Astrocyte of the cerebellum (primary cell): ENCODE data around the gene ANKS4B.
A peak's percentile ranks its signal among the peaks of the same experiment; 100 is the strongest.
"Not testable (repeated sequence)": the region's sequence is repeated elsewhere in the genome, so short reads cannot be mapped to it uniquely, and the experiment has no call there.

Experiments
- DNase-seq: peaks from one replicate; pipeline ENCODE4 v3.0.0-alpha.2; 2011; ENCODE audit warnings: low read depth
- H3K4me3 ChIP-seq: 2 replicates; pipeline ENCODE4 v1.5.1; 2011; ENCODE audit warnings: mild to moderate bottlenecking, low read depth, low read length, moderate library complexity
- CTCF ChIP-seq: IDR thresholded peaks from 2 replicates; pipeline ENCODE4 v1.5.1; 2012; ENCODE audit warnings: low read length, low read depth, moderate library complexity, mild to moderate bottlenecking; ENCODE audit errors: missing control alignments
- in situ Hi-C: cut with HindIII; loops from 2 replicates; pipeline ENCODE4 v1.10.0; 2017; ENCODE audit warnings: low sequenced_read_pairs

ANKS4B gene

GRCh38 chr16:21283521-21284289 lies 50.2 kb downstream of the ANKS4B start:
- in situ Hi-C loops, result no loop called here
- peak overlapping the region; percentile 45 for H3K4me3 ChIP-seq
- DNase-seq, result no peak
- peak; percentile 52 for TF ChIP-seq CTCF

GRCh38 chr16:21284414-21284813 lies 50.9 kb downstream of the ANKS4B start:
- in situ Hi-C loops, result no loop called here
- no peak overlapping the region for H3K4me3 ChIP-seq
- TF ChIP-seq CTCF, result no peak

GRCh38 chr16:21285314-21285713 lies 51.8 kb downstream of the ANKS4B start:
- no peak overlapping the region for H3K4me3 ChIP-seq
- in situ Hi-C loops, result no loop called here
- no peak for TF ChIP-seq CTCF
- DNase-seq, result no peak

More at GRCh38 chr16:21284414-21284813, 50.9 kb downstream of the ANKS4B start:
- DNase-seq, result no peak

DNA sequence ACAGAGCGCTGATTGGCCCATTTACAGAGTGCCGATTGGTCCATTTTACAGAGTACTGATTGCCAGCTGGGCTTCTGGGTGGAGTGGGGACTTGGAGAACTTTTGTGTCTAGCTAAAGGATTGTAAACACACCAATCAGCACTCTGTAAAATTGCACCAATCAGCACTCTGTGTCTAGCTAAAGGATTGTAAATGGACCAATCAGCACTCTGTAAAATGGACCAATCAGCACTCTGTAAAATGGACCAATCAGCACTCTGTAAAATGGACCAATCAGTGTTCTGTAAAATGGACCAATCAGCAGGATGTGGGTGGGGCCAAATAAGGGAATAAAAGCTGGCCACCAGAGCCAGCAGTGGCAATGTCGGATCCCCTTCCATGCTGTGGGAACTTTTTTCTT lies 56.3 kb downstream of the ANKS4B start:
- in situ Hi-C loops, DNase-seq, H3K4me3 ChIP-seq: not testable (repeated sequence)

GRCh38 chr16:21300309-21301167 lies 67.0 kb downstream of the ANKS4B start:
- TF ChIP-seq CTCF, result peak; percentile 95
- in situ Hi-C loops, result loop anchor here (5.0 kb wide), 1 partner anchor 453 kb away; no protein-coding TSS in a partner anchor
- peak overlapping the region; percentile 62 for H3K4me3 ChIP-seq
- peak; percentile 100 for DNase-seq

GRCh38 chr16:21301168-21301894 lies 67.8 kb downstream of the ANKS4B start:
- no peak for TF ChIP-seq CTCF
- peak overlapping the region; percentile 62 for H3K4me3 ChIP-seq
- in situ Hi-C loops, result loop anchor here (5.0 kb wide), 1 partner anchor 454 kb away; no protein-coding TSS in a partner anchor

More at GRCh38 chr16:21301168-21301894, 67.8 kb downstream of the ANKS4B start:
- DNase-seq, result no peak
